Transverse colon (tissue), 4 donors: ENCODE results near the gene C20orf173. TPM values are rescaled to one million over a fixed set of nuclear protein-coding genes. Genes with fewer than 3 reads are reported as not detected.

ENCODE experiments used
- DNase-seq: peaks from one replicate; pipeline ENCODE4 v3.0.0-alpha.2; 2019
- H3K27ac ChIP-seq, 4 donors: fragments of 200-600 bp; sonication (generic); 2 replicates each; pipeline ENCODE4 v1.5.1; 2016 to 2018; ENCODE audit warnings: inconsistent platforms in 4 of 4
- H3K27me3 ChIP-seq: fragments of 200-600 bp; sonication (generic); 2 replicates; pipeline ENCODE4 v1.5.1; 2017; ENCODE audit warnings: inconsistent platforms
- H3K36me3 ChIP-seq, 4 donors: fragments of 200-600 bp; sonication (generic); 2 replicates each; pipeline ENCODE4 v1.5.1; 2017 to 2019; ENCODE audit warnings: inconsistent platforms in 4 of 4
- H3K4me1 ChIP-seq, 4 donors: fragments of 200-600 bp; sonication (generic); 2 replicates each; pipeline ENCODE4 v1.5.1; 2017 to 2020; ENCODE audit warnings: inconsistent platforms in 4 of 4
- H3K4me3 ChIP-seq, 4 donors: fragments of 200-600 bp; sonication (generic); 1 replicate in 1 of 4; 2 replicates in 3 of 4; pipeline versions ENCODE4 v1.5.1 to v1.6.1; 2017 to 2019; ENCODE audit warnings: inconsistent platforms in 4 of 4
- H3K9me3 ChIP-seq, 2 donors: fragments of 200-600 bp; sonication (generic); 2 replicates each; pipeline ENCODE4 v1.5.1; 2017 to 2019; ENCODE audit warnings: inconsistent platforms in 2 of 2
- CTCF ChIP-seq, 5 experiments: fragments of 200-600 bp in 3 of 5; fragments of 450-650 bp in 2 of 5; sonication (generic) in 3 of 5; IDR thresholded peaks; 1 replicate in 2 of 5; 2 replicates in 3 of 5; pipeline ENCODE4 v1.5.1; 2016 to 2017; ENCODE audit warnings: antibody characterized with exemption in 5 of 5, inconsistent platforms in 3 of 5, mild to moderate bottlenecking in 2 of 5, moderate library complexity in 1 of 5
- EP300 ChIP-seq: sonication (generic); formaldehyde crosslinking; IDR thresholded peaks from one replicate; pipeline ENCODE4 v1.6.1; 2017; ENCODE audit warnings: antibody characterized with exemption, low read depth
- POLR2A ChIP-seq: fragments of 450-650 bp; IDR thresholded peaks from one replicate; pipeline ENCODE4 v1.6.1; 2016; ENCODE audit warnings: antibody characterized with exemption, mild to moderate bottlenecking, moderate library complexity
- POLR2AphosphoS5 ChIP-seq, 3 donors: sonication (generic); formaldehyde crosslinking; IDR thresholded peaks; one replicate each; pipeline ENCODE4 v1.6.1; 2016; ENCODE audit warnings: antibody characterized with exemption in 3 of 3
- WGBS, 2 donors: methylation state at CpG; one replicate each; pipeline ENCODE4 v1.1.5; 2018; ENCODE audit warnings: low coverage in 1 of 2; 5-methylcytosine and 5-hydroxymethylcytosine counted together
- in situ Hi-C, 4 donors: fragments of 200-750 bp; cut with MboI; loops; one replicate each; pipeline versions ENCODE4 v1.15.0 to v1.15.1; 2017; ENCODE audit warnings: low sequenced_read_pairs in 3 of 4, low pct_ligation_motif_present in 1 of 4, low pct_unique_long_range_greater_than_20kb in 1 of 4
- intact Hi-C: fragments of 100-400 bp; cut with DNase I; formaldehyde crosslinking; loops from one replicate; pipeline ENCODE4 v1.15.1; 2023; ENCODE audit warnings: low total_unique reads
- total RNA-seq, 4 donors: library from RNA; depleted of rRNA; stranded (reverse); fragments of >200 nt; gene quantifications; one replicate each; pipeline ENCODE4 v1.1.0, GENCODE V29; 2016

C20orf173 gene
- total RNA-seq, 4 donors from 2014 or later, result not detected

- H3K36me3 ChIP-seq, result peaks cover 0 to 65% (median 33%) of the 10 kb centered on the region in 4 donors
- 99% methylated on average over 5 of the region's 5 CpGs; no CpG with 5 or more reads in 1 of the 2 donors for WGBS, 2 donors
- H3K4me1 ChIP-seq, result no peaks in the 10 kb centered on the region
- no peaks in the 10 kb centered on the region for H3K27me3 ChIP-seq
- no peak for DNase-seq
- H3K27ac ChIP-seq, result peak overlapping the region; percentile 13 to 52 (median 26)
- H3K4me3 ChIP-seq, result no peak overlapping the region
- no peak for TF ChIP-seq CTCF (IDR thresholded peaks at IDR 0.05)
- TF ChIP-seq POLR2A, result no peak
- no peak for TF ChIP-seq EP300
- in situ Hi-C loops, result loop anchor here in 1 of 4 donors (25.0 kb wide), 1 partner anchor 390 kb away; no protein-coding TSS in a partner anchor
- intact Hi-C loops, result no loop called here
- no peaks in the 10 kb centered on the region for H3K9me3 ChIP-seq
These were observed 32.1 kb downstream of the C20orf173 start for GRCh38 chr20:35497320-35497719.

DNA sequence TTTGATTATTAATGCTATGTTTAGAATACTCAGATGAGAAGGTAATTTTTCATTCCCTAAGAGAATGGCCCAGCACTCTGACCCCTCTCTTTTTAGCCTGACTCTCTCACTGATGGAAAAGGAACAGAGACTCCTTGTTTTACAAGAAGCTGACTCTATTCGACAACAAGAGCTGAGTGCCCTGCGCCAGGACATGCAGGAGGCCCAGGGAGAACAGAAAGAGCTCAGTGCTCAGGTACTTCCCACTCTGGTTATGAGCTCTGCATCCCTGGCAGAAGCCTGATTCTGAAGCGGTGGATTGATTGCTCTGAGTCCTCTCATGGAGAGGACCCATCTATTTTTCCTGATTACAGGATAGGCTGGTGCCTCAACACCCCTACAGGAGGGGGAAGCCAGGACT, 33.0 kb downstream of the C20orf173 start:
- Histone ChIP-seq H3K9me3 (no peaks in the 10 kb centered on the region), H3K27ac (no peak overlapping the region), H3K4me1 (no peaks in the 10 kb centered on the region), H3K36me3 (peaks cover 0 to 62% (median 32%) of the 10 kb centered on the region in 4 donors), H3K4me3 (no peak overlapping the region), H3K27me3 (no peaks in the 10 kb centered on the region)
- DNase-seq, result no peak
- in situ Hi-C loops (loop anchor here in 1 of 4 donors (25.0 kb wide), 1 partner anchor 391 kb away; no protein-coding TSS in a partner anchor), intact Hi-C loops (no loop called here)
- 97% methylated on average over 3 of the region's 3 CpGs; no CpG with 5 or more reads in 1 of the 2 donors for WGBS, 2 donors
- TF ChIP-seq EP300 (no peak), POLR2A (no peak), POLR2AphosphoS5 (IDR thresholded peaks at IDR 0.05) (no peak), CTCF (IDR thresholded peaks at IDR 0.05) (no peak)

DNA sequence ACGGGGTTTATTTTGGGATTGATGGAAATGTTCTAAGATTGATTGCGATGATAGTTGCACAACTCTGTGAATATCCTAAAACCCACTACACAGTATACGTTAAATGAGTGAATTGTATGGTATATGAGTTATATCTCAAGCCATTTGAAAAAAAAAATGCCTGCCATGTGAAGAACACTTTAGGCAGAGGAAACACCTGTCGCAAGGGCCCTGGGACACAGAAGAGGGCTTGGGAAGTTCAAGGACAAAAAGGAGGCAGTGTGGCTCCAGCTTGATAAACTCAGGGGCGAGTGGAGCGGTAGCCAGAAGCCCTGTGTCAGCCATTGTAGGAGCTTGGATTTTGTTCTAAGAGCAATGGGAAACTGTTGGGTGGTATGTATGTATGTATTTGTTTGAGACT, 37.1 kb downstream of the C20orf173 start:
- Histone ChIP-seq H3K9me3 (no peaks in the 10 kb centered on the region), H3K4me3 (no peak overlapping the region), H3K4me1 (no peaks in the 10 kb centered on the region), H3K36me3 (peaks cover 0 to 41% (median 16%) of the 10 kb centered on the region in 4 donors), H3K27me3 (no peaks in the 10 kb centered on the region), H3K27ac (no peak overlapping the region)
- WGBS, 2 donors, result 96 to 97% methylated on average over 4 to 6 of the region's 6 CpGs
- in situ Hi-C loops, result loop anchor here in 1 of 4 donors (25.0 kb wide), 1 partner anchor 395 kb away; no protein-coding TSS in a partner anchor
- DNase-seq, result no peak
- intact Hi-C loops, result no loop called here
- no peak for TF ChIP-seq POLR2A
- TF ChIP-seq POLR2AphosphoS5 (IDR thresholded peaks at IDR 0.05), result no peak
- TF ChIP-seq CTCF (IDR thresholded peaks at IDR 0.05), result no peak
- TF ChIP-seq EP300, result no peak

DNA sequence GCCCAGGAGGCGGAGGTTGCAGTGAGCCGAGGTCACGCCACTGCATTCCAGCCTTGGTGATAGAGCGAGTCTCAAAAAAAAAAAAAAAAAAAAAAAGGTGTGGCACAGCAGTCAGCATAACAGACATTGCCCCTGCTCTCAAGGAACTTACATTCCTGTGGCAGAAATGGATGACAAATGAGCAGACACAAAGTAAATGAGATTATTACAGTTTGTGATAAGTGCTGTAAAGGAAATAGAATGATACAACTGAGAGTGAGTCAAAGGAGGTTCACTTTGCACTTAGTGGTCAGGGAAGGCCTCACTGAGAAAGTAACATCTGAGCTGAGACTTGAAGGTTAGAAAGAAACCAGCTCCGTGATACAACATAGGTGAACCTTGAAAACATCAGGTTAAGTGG, 37.6 kb downstream of the C20orf173 start:
- TF ChIP-seq POLR2A (no peak), POLR2AphosphoS5 (IDR thresholded peaks at IDR 0.05) (no peak), CTCF (IDR thresholded peaks at IDR 0.05) (no peak), EP300 (no peak)
- Histone ChIP-seq H3K4me1 (no peaks in the 10 kb centered on the region), H3K27me3 (no peaks in the 10 kb centered on the region), H3K27ac (no peak overlapping the region), H3K9me3 (no peaks in the 10 kb centered on the region), H3K4me3 (no peak overlapping the region), H3K36me3 (peaks cover 0 to 44% (median 15%) of the 10 kb centered on the region in 4 donors)
- 92% methylated on average over 5 of the region's 5 CpGs; no CpG with 5 or more reads in 1 of the 2 donors for WGBS, 2 donors
- in situ Hi-C loops, result loop anchor here in 1 of 4 donors (25.0 kb wide), 1 partner anchor 395 kb away; no protein-coding TSS in a partner anchor
- intact Hi-C loops, result no loop called here
- DNase-seq, result no peak
